NCI-H510A treated with DMSO at 0.1 percent for 48 hours (cell line): Measurements from ENCODE around the gene PCDHGC5.

ENCODE experiments used
- DNase-seq: peaks from one replicate; lab custom pipeline; 2025; lab: John Stamatoyannopoulos, UW

PCDHGC5 gene

GRCh38 chr5:141488591-141489561 is at the start of gene PCDHGC5:
TSS of gene PCDHGC5 (plus strand) at chr5:141489081. CDS start at chr5:141489241, 160 bp downstream.
- no peak for DNase-seq

GRCh38 chr5:141439411-141440141 is 49.3 kb upstream of the PCDHGC5 start:
- no peak for DNase-seq

GRCh38 chr5:141440341-141440740 is 48.5 kb upstream of the PCDHGC5 start:
- DNase-seq, result no peak

- DNase-seq, result no peak
Observed at GRCh38 chr5:141441571-141442170, 47.2 kb upstream of the PCDHGC5 start.

GRCh38 chr5:141465351-141465750 is 23.5 kb upstream of the PCDHGC5 start:
- no peak for DNase-seq

- peak; percentile 61 for DNase-seq
Observed at GRCh38 chr5:141475625-141476131, 13.2 kb upstream of the PCDHGC5 start, which contains the start of gene PCDHGC3. TSS of gene PCDHGC3 (plus strand) at chr5:141475966. CDS start at chr5:141476117, 151 bp downstream.

GRCh38 chr5:141476132-141476911 is 12.6 kb upstream of the PCDHGC5 start:
- peak; percentile 38 for DNase-seq

- DNase-seq, result no peak
Observed at GRCh38 chr5:141477044-141477575, 11.8 kb upstream of the PCDHGC5 start.

- no peak for DNase-seq
Observed at GRCh38 chr5:141477815-141478214, 11.1 kb upstream of the PCDHGC5 start.

- peak; percentile 37 for DNase-seq
Observed at GRCh38 chr5:141478321-141478945, 10.4 kb upstream of the PCDHGC5 start.

GRCh38 chr5:141479776-141480175 is 9.1 kb upstream of the PCDHGC5 start:
- no peak for DNase-seq

GRCh38 chr5:141483902-141484301 is 5.0 kb upstream of the PCDHGC5 start:
- no peak for DNase-seq

GRCh38 chr5:141484310-141484640 is 4.6 kb upstream of the PCDHGC5 start:
- DNase-seq, result peak; percentile 29

GRCh38 chr5:141484641-141485311 is 4.1 kb upstream of the PCDHGC5 start, which contains the start of gene PCDHGC4:
TSS of gene PCDHGC4 (plus strand) at chr5:141485030. CDS start at chr5:141485174, 144 bp downstream.
- peak; percentile 34 for DNase-seq

GRCh38 chr5:141485321-141486055 is 3.4 kb upstream of the PCDHGC5 start:
- no peak for DNase-seq

GRCh38 chr5:141486091-141486490 is 2.8 kb upstream of the PCDHGC5 start:
- no peak for DNase-seq

GRCh38 chr5:141487131-141487530 is 1.8 kb upstream of the PCDHGC5 start:
- no peak for DNase-seq

GRCh38 chr5:141489841-141490240 is 960 bp downstream of the PCDHGC5 start:
- no peak for DNase-seq

- DNase-seq, result no peak
Observed at GRCh38 chr5:141490271-141490670, 1.4 kb downstream of the PCDHGC5 start.
